Transverse colon (tissue), 3 donors: ENCODE data around the gene KRT6B.

Experiments
- EP300 ChIP-seq: sonication (generic); formaldehyde crosslinking; IDR thresholded peaks from one replicate; pipeline ENCODE4 v1.6.1; 2017; ENCODE audit warnings: antibody characterized with exemption, low read depth
- POLR2A ChIP-seq: fragments of 450-650 bp; IDR thresholded peaks from one replicate; pipeline ENCODE4 v1.6.1; 2016; ENCODE audit warnings: antibody characterized with exemption, mild to moderate bottlenecking, moderate library complexity
- TF ChIP-seq, protein P1 (sequence below), 5 experiments: fragments of 200-600 bp in 3 of 5; fragments of 450-650 bp in 2 of 5; sonication (generic) in 3 of 5; IDR thresholded peaks; 1 replicate in 2 of 5; 2 replicates in 3 of 5; pipeline ENCODE4 v1.5.1; 2016 to 2017; ENCODE audit warnings: antibody characterized with exemption in 5 of 5, inconsistent platforms in 3 of 5, mild to moderate bottlenecking in 2 of 5, moderate library complexity in 1 of 5

DNA sequence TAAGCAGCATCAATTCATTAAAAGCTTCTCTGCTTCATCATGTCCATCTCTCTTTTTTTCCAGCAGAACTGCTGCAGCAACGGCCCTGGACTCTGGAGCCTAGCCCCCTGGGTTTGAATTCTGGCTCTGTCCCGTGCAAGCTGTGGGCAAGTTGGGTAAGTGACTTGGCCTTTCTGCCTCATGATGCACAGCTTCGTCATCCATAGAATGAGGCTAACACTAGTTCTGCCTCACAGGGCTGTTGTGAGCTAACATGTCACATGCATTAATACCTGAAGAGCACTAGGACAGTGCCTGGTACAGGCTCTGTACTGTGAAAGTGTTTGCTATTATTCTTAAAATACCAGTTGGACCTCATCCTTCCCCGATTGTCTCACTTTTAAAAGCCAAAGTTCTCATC is 50.0 kb downstream of the KRT6B start:
- TF ChIP-seq, protein P1, sequence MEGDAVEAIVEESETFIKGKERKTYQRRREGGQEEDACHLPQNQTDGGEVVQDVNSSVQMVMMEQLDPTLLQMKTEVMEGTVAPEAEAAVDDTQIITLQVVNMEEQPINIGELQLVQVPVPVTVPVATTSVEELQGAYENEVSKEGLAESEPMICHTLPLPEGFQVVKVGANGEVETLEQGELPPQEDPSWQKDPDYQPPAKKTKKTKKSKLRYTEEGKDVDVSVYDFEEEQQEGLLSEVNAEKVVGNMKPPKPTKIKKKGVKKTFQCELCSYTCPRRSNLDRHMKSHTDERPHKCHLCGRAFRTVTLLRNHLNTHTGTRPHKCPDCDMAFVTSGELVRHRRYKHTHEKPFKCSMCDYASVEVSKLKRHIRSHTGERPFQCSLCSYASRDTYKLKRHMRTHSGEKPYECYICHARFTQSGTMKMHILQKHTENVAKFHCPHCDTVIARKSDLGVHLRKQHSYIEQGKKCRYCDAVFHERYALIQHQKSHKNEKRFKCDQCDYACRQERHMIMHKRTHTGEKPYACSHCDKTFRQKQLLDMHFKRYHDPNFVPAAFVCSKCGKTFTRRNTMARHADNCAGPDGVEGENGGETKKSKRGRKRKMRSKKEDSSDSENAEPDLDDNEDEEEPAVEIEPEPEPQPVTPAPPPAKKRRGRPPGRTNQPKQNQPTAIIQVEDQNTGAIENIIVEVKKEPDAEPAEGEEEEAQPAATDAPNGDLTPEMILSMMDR (IDR thresholded peaks at IDR 0.05) = no peak
- TF ChIP-seq POLR2A = no peak
- TF ChIP-seq EP300 = no peak
